HCT116 (cell line): ENCODE results near the gene PIPOX. TPM values are rescaled to one million over a fixed set of nuclear protein-coding genes. Genes with fewer than 3 reads are reported as not detected.

Experiments
- ATAC-seq: fragments of 200-7000 bp; cut with Tn5 transposase; 2 replicates; pipeline ENCODE4 v1.9.1; 2020; ENCODE audit warnings: mild to moderate bottlenecking, moderate library complexity
- BruUV-seq: library from RNA; stranded (reverse); fragments of 400-500 nt; replicated peaks from 2 replicates; lab custom pipeline; 2021; lab: Mats Ljungman, UMichigan
- CTCF ChIA-PET: fragments of 300-600 bp; sonication (Branson Sonifier 250); formaldehyde crosslinking; loops from one replicate; lab custom pipeline; 2021; ENCODE audit warnings: antibody characterized with exemption; lab: Charles Lee
- POLR2A ChIA-PET: fragments of 300-600, 350-600 bp; sonication (Branson Sonifier 250); formaldehyde crosslinking; loops from one replicate; lab custom pipeline; 2021; ENCODE audit warnings: antibody characterized with exemption; lab: Charles Lee
- RAD21 ChIA-PET, 2 experiments: fragments of 300-600 bp; sonication (Branson Sonifier 250); formaldehyde crosslinking; loops; one replicate each; lab custom pipeline; 2023; ENCODE audit warnings: low total read pairs in 2 of 2; ENCODE audit not compliant: uncharacterized antibody in 2 of 2, unreplicated experiment in 2 of 2, low non-redundant PET in 1 of 2; lab: Charles Lee
- DNase-seq: peaks from one replicate; pipeline ENCODE4 v3.0.0-alpha.2; 2010; ENCODE audit warnings: low read depth, low spot score
- H2AFZ ChIP-seq: fragments of 200-600 bp; shearing (Covaris generic), sonication (generic); 2 replicates; pipeline ENCODE4 v1.6.1; 2017; ENCODE audit warnings: low read depth, mixed run types, mixed read lengths, antibody characterized with exemption, low read length; ENCODE audit not compliant: poor library complexity, severe bottlenecking
- H3K27ac ChIP-seq: 2 replicates; pipeline ENCODE4 v1.5.1; 2012; ENCODE audit warnings: low read depth, low read length
- H3K27me3 ChIP-seq: fragments of 200-600 bp; sonication (generic); 2 replicates; pipeline ENCODE4 v1.6.1; 2016; ENCODE audit warnings: mixed run types, low read length, mixed read lengths; ENCODE audit not compliant: insufficient read depth
- H3K36me3 ChIP-seq, 2 experiments: fragments of 200-500 bp in 1 of 2; fragments of 200-600 bp in 1 of 2; sonication (Bioruptor generic) in 1 of 2; sonication (generic) in 1 of 2; 2 replicates each; pipeline versions ENCODE4 v1.5.1 to v1.6.1; 2014 to 2016; ENCODE audit warnings: low read length in 2 of 2, inconsistent platforms in 1 of 2, mixed read lengths in 1 of 2, mixed run types in 1 of 2; ENCODE audit not compliant: insufficient read depth in 2 of 2, control insufficient read depth in 1 of 2
- H3K4me1 ChIP-seq, 2 experiments: fragments of 200-600 bp in 1 of 2; sonication (generic) in 1 of 2; 2 replicates each; pipeline versions ENCODE4 v1.5.1 to v1.6.1; 2012 to 2017; ENCODE audit warnings: low read length in 2 of 2, inconsistent platforms in 1 of 2, mild to moderate bottlenecking in 1 of 2, mixed read lengths in 1 of 2, mixed run types in 1 of 2, moderate library complexity in 1 of 2; ENCODE audit not compliant: insufficient read depth in 2 of 2, control insufficient read depth in 1 of 2
- H3K4me2 ChIP-seq: fragments of 200-600 bp; sonication (generic); 2 replicates; pipeline ENCODE4 v1.6.1; 2017; ENCODE audit warnings: mixed run types, low read length, mixed read lengths
- H3K4me3 ChIP-seq, 2 experiments: fragments of 200-600 bp in 1 of 2; sonication (generic) in 1 of 2; replicated peaks in 1 of 2; 2 replicates each; pipeline ENCODE4 v1.5.1; 2011 to 2016; ENCODE audit warnings: low read length in 2 of 2, control low read depth in 1 of 2, low read depth in 1 of 2, mild to moderate bottlenecking in 1 of 2, mixed read lengths in 1 of 2, mixed run types in 1 of 2
- H3K79me2 ChIP-seq: fragments of 200-600 bp; sonication (generic); 2 replicates; pipeline ENCODE4 v1.6.1; 2017; ENCODE audit warnings: mild to moderate bottlenecking, mixed run types, low read length, moderate library complexity, mixed read lengths; ENCODE audit not compliant: insufficient read depth
- H3K9ac ChIP-seq: fragments of 200-600 bp; sonication (generic); 2 replicates; pipeline ENCODE4 v1.6.1; 2016; ENCODE audit warnings: low read length, mixed read lengths
- H3K9me2 ChIP-seq: fragments of 200-600 bp; sonication (generic), shearing (Covaris generic); 2 replicates; pipeline ENCODE4 v1.6.1; 2017; ENCODE audit warnings: mixed run types, mild to moderate bottlenecking, moderate library complexity; ENCODE audit not compliant: insufficient read depth
- H3K9me3 ChIP-seq, 2 experiments: fragments of 200-500 bp in 1 of 2; fragments of 200-600 bp in 1 of 2; sonication (Bioruptor generic) in 1 of 2; sonication (generic) in 1 of 2; 2 replicates each; pipeline ENCODE4 v1.6.1; 2014 to 2017; ENCODE audit warnings: low read length in 2 of 2, mixed read lengths in 2 of 2, inconsistent platforms in 1 of 2, low read depth in 1 of 2, mild to moderate bottlenecking in 1 of 2, mixed run types in 1 of 2, moderate library complexity in 1 of 2; ENCODE audit not compliant: control insufficient read depth in 1 of 2, insufficient read depth in 1 of 2
- H4K20me1 ChIP-seq: fragments of 200-600 bp; sonication (generic), shearing (Covaris generic); 2 replicates; pipeline ENCODE4 v1.6.1; 2017; ENCODE audit warnings: mixed run types, mild to moderate bottlenecking, moderate library complexity; ENCODE audit not compliant: insufficient read depth
- CTCF ChIP-seq, 3 experiments: fragments of 200-600 bp in 1 of 3; sonication (generic) in 1 of 3; IDR thresholded peaks in 2 of 3; conservative IDR thresholded peaks in 1 of 3; 2 replicates each; pipeline ENCODE4 v1.5.1; 2012 to 2017; ENCODE audit warnings: low read depth in 2 of 3, low read length in 2 of 3, antibody characterized with exemption in 1 of 3, borderline replicate concordance in 1 of 3, control low read depth in 1 of 3, mild to moderate bottlenecking in 1 of 3, mixed read lengths in 1 of 3, mixed run types in 1 of 3, moderate library complexity in 1 of 3; ENCODE audit not compliant: insufficient read depth in 1 of 3
- EGR1 ChIP-seq: IDR thresholded peaks from 2 replicates; pipeline ENCODE4 v1.6.1; 2012; ENCODE audit warnings: low read depth
- ELF1 ChIP-seq: IDR thresholded peaks from 2 replicates; pipeline ENCODE4 v1.6.1; 2012; ENCODE audit warnings: low read depth, borderline replicate concordance
- EZH2 ChIP-seq: fragments of 200-600 bp; sonication (generic); IDR thresholded peaks from 2 replicates; pipeline ENCODE4 v1.6.1; 2017; ENCODE audit warnings: antibody characterized with exemption, mixed run types
- POLR2A ChIP-seq: IDR thresholded peaks from 2 replicates; pipeline ENCODE4 v1.7.0; 2011; ENCODE audit warnings: borderline replicate concordance; ENCODE audit not compliant: insufficient read depth, insufficient read length; ENCODE audit errors: extremely low read depth
- SP1 ChIP-seq: IDR thresholded peaks from 2 replicates; pipeline ENCODE4 v1.6.1; 2012; ENCODE audit warnings: low read depth
- TCF7L2 ChIP-seq: IDR thresholded peaks from 2 replicates; pipeline ENCODE4 v1.7.0; 2011; ENCODE audit warnings: borderline replicate concordance, inconsistent platforms; ENCODE audit not compliant: insufficient read depth, insufficient read length; ENCODE audit errors: extremely low read depth
- YY1 ChIP-seq: IDR thresholded peaks from 2 replicates; pipeline ENCODE4 v1.6.1; 2011; ENCODE audit warnings: low read length, low read depth, moderate library complexity, mild to moderate bottlenecking; ENCODE audit not compliant: insufficient replicate concordance; ENCODE audit errors: extremely low read depth
- ZNF274 ChIP-seq: fragments of 200-500 bp; sonication (Bioruptor generic); IDR thresholded peaks from 2 replicates; pipeline ENCODE4 v1.6.1; 2014; ENCODE audit warnings: mild to moderate bottlenecking, low read depth, low read length, inconsistent platforms
- intact Hi-C: fragments of 100-400 bp; cut with micrococcal nuclease; formaldehyde crosslinking; loops from 2 replicates; pipeline ENCODE4 v1.10.0; 2022
- total RNA-seq: library from RNA; stranded (reverse); gene quantifications from one replicate; pipeline ENCODE4 v1.2.1, GENCODE V29; 2021; ENCODE audit not compliant: unreplicated experiment

PIPOX gene
- total RNA-seq, 1 experiment from 2014 or later: 1.8 TPM

DNA sequence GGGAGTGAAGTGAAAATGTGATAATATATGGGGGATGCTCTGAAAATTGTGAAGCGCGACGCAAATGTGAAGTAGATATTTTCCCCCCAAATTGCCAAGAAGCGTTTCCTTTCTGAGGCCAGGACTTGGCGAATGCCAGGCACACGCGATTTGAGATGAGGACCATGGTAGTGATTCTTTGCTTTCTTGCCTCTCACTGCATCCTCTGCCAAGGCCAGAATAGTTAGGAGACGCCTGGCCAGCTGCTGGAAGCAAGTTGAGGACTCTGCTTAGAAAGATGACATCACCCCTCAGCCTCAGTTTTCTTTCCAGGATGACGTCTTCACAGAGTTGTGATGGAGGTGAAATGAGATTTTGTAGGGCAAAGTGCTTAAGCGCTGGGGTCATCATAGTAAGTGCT, 25.9 kb downstream of the PIPOX start:
- ATAC-seq (no peak), DNase-seq (no peak)
- H3K9me2 ChIP-seq: no peaks in the 10 kb centered on the region
- H3K9ac ChIP-seq: no peak overlapping the region
- H2AFZ ChIP-seq: no peak overlapping the region
- H3K4me3 ChIP-seq: no peak overlapping the region
- H3K4me1 ChIP-seq: no peaks in the 10 kb centered on the region
- no peak overlapping the region for H3K27ac ChIP-seq
- no peaks in the 10 kb centered on the region for H3K79me2 ChIP-seq
- ChIA-PET RAD21 (no interaction called here), CTCF (interaction anchor here (1.3 kb wide), 1 partner anchor 103 kb away, joined by 3 read pairs; no protein-coding TSS in a partner anchor), POLR2A (no interaction called here)
- H3K4me2 ChIP-seq: no peak overlapping the region
- intact Hi-C loops: no loop called here
- H4K20me1 ChIP-seq: no peaks in the 10 kb centered on the region
- TF ChIP-seq YY1: no peak
- no peak for TF ChIP-seq ELF1
- TF ChIP-seq EGR1: no peak
- no peak for TF ChIP-seq ZNF274
- TF ChIP-seq POLR2A: no peak
- no peak for TF ChIP-seq EZH2
- no peak for TF ChIP-seq SP1
- no peak for TF ChIP-seq TCF7L2
- no peak for TF ChIP-seq CTCF (IDR thresholded peaks at IDR 0.05 in 2 of 3, conservative IDR thresholded peaks at IDR 0.05 in 1 of 3; ENCODE audit: borderline replicate concordance in 1 of 3, insufficient read depth in 1 of 3, low read depth in 2 of 3, low read length in 2 of 3)
- no peaks in the 10 kb centered on the region for H3K27me3 ChIP-seq
- no peaks in the 10 kb centered on the region for H3K36me3 ChIP-seq
- no peaks in the 10 kb centered on the region for H3K9me3 ChIP-seq
- no TSS peak for BruUV-seq
